ENCODE results near the gene PLBD2. TPM values are rescaled to one million over a fixed set of nuclear protein-coding genes. Genes with fewer than 3 reads are reported as not detected.

Gene PLBD2
- total RNA-seq, 1 donor from 2014 or later = 4.9 TPM

DNA sequence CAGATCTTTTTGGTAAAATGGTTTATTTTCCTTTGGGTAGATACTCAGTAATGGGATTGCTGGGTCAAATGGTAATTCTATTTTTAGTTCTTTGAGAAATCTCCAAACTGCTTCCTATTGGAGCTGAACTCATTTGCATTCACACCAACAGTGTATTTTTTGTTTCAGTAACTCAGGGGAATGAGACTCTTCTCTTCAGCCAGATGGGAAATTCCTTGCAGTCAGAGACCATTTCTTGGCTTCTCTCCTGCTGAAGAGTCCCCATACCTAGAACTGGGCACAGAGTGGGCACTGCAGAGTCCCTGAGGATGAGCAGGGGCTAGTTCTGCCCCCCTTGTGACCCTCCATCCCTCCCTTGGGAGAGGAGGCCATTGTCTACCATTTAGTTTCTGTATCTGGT lies 74.6 kb downstream of the PLBD2 start:
- TF ChIP-seq, protein P1, sequence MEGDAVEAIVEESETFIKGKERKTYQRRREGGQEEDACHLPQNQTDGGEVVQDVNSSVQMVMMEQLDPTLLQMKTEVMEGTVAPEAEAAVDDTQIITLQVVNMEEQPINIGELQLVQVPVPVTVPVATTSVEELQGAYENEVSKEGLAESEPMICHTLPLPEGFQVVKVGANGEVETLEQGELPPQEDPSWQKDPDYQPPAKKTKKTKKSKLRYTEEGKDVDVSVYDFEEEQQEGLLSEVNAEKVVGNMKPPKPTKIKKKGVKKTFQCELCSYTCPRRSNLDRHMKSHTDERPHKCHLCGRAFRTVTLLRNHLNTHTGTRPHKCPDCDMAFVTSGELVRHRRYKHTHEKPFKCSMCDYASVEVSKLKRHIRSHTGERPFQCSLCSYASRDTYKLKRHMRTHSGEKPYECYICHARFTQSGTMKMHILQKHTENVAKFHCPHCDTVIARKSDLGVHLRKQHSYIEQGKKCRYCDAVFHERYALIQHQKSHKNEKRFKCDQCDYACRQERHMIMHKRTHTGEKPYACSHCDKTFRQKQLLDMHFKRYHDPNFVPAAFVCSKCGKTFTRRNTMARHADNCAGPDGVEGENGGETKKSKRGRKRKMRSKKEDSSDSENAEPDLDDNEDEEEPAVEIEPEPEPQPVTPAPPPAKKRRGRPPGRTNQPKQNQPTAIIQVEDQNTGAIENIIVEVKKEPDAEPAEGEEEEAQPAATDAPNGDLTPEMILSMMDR (IDR thresholded peaks at IDR 0.05) = no peak
- no peak for TF ChIP-seq EZH2phosphoT487 (IDR thresholded peaks at IDR 0.05)
- TF ChIP-seq EZH2 (IDR thresholded peaks at IDR 0.05) = no peak
- H3K9me3 ChIP-seq (ENCODE audit: low read depth) = no peaks in the 10 kb centered on the region
- no peak overlapping the region for H3K4me3 ChIP-seq
- H3K27ac ChIP-seq = no peak overlapping the region
- no peaks in the 10 kb centered on the region for H3K4me1 ChIP-seq
- no peak overlapping the region for H3K27ac Mint-ChIP-seq
- H3K36me3 ChIP-seq = no peaks in the 10 kb centered on the region
- no peak overlapping the region for H3K9ac ChIP-seq
- H2AFZ ChIP-seq (replicated peaks) = no peak overlapping the region
- no peaks in the 10 kb centered on the region for H3K27me3 ChIP-seq
- no peaks in the 10 kb centered on the region for H3K36me3 Mint-ChIP-seq
- no peak overlapping the region for H3K4me2 ChIP-seq
- no peaks in the 10 kb centered on the region for H3F3A ChIP-seq (ENCODE audit: low read depth)
- H3K4me3 Mint-ChIP-seq = no peak overlapping the region
- H3K79me2 ChIP-seq (ENCODE audit: low read depth) = no peaks in the 10 kb centered on the region
- peaks cover 4% of the 10 kb centered on the region for H3K27me3 Mint-ChIP-seq (ENCODE audit: insufficient read depth, low read depth)
- H4K20me1 ChIP-seq (ENCODE audit: low read depth) = no peaks in the 10 kb centered on the region
- DNase-seq (ENCODE audit: low spot score) = no peak
- H3K4me1 Mint-ChIP-seq = no peaks in the 10 kb centered on the region
- H3K9me3 Mint-ChIP-seq = no peaks in the 10 kb centered on the region

DNA sequence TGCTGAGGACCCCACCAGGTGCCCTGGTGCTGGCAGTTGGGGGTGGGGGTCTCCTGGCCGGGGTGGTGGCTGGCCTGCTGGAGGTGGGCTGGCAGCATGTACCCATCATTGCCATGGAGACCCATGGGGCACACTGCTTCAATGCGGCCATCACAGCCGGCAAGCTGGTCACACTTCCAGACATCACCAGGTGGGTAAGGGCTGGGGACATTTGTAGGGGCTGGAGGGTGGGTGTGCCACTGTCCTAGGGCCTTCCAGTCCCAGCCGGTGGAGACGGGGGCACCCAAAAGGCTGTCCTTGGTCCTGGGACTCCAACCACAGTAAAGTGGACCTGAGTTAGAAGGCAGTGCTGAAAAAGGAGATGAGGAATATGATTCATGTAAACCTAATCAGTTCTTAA lies 77.0 kb downstream of the PLBD2 start:
- H3K79me2 ChIP-seq (ENCODE audit: low read depth) = no peaks in the 10 kb centered on the region
- H3K4me3 ChIP-seq = no peak overlapping the region
- H3K27ac ChIP-seq = no peak overlapping the region
- no peak for TF ChIP-seq EZH2 (IDR thresholded peaks at IDR 0.05)
- TF ChIP-seq EZH2phosphoT487 (IDR thresholded peaks at IDR 0.05) = no peak
- TF ChIP-seq, protein P1 (IDR thresholded peaks at IDR 0.05) = no peak
- no peak overlapping the region for H3K4me3 Mint-ChIP-seq
- H3F3A ChIP-seq (ENCODE audit: low read depth) = no peaks in the 10 kb centered on the region
- H3K9ac ChIP-seq = no peak overlapping the region
- no peaks in the 10 kb centered on the region for H3K9me3 Mint-ChIP-seq
- no peaks in the 10 kb centered on the region for H4K20me1 ChIP-seq (ENCODE audit: low read depth)
- peaks cover 2% of the 10 kb centered on the region for H3K27me3 Mint-ChIP-seq (ENCODE audit: insufficient read depth, low read depth)
- H3K4me1 ChIP-seq = no peaks in the 10 kb centered on the region
- H3K27ac Mint-ChIP-seq = no peak overlapping the region
- no peak for DNase-seq (ENCODE audit: low spot score)
- no peak overlapping the region for H3K4me2 ChIP-seq
- peaks cover 6% of the 10 kb centered on the region for H3K4me1 Mint-ChIP-seq
- H3K9me3 ChIP-seq (ENCODE audit: low read depth) = no peaks in the 10 kb centered on the region
- H2AFZ ChIP-seq (replicated peaks) = no peak overlapping the region
- no peaks in the 10 kb centered on the region for H3K36me3 ChIP-seq
- no peaks in the 10 kb centered on the region for H3K27me3 ChIP-seq
- no peaks in the 10 kb centered on the region for H3K36me3 Mint-ChIP-seq

DNA sequence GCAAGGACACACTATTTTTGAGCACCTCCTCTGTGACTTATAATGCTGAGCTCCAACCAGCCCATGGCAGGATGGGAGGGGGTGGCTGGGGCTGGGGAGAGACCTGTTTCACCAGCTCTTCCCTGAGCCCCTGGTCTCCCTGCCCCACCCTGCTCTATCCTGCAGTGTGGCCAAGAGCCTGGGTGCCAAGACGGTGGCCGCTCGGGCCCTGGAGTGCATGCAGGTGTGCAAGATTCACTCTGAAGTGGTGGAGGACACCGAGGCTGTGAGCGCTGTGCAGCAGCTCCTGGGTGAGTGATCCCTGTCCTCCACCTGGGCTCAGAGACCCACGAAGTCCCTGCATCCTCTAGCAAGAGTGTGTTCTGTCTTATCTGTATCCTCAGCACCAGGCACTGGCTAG lies 78.2 kb downstream of the PLBD2 start:
- no peak for DNase-seq (ENCODE audit: low spot score)
- H3K4me1 ChIP-seq = no peaks in the 10 kb centered on the region
- H3K27ac ChIP-seq = no peak overlapping the region
- H3K27me3 Mint-ChIP-seq (ENCODE audit: insufficient read depth, low read depth) = peaks cover 2% of the 10 kb centered on the region
- no peak overlapping the region for H2AFZ ChIP-seq (replicated peaks)
- no peaks in the 10 kb centered on the region for H3K9me3 ChIP-seq (ENCODE audit: low read depth)
- H3K4me1 Mint-ChIP-seq = peaks cover 6% of the 10 kb centered on the region
- H3K79me2 ChIP-seq (ENCODE audit: low read depth) = no peaks in the 10 kb centered on the region
- TF ChIP-seq EZH2 (IDR thresholded peaks at IDR 0.05) (no peak), EZH2phosphoT487 (IDR thresholded peaks at IDR 0.05) (no peak)
- TF ChIP-seq, protein P1 (IDR thresholded peaks at IDR 0.05) = no peak
- H3K4me3 ChIP-seq = no peak overlapping the region
- no peak overlapping the region for H3K4me2 ChIP-seq
- no peaks in the 10 kb centered on the region for H4K20me1 ChIP-seq (ENCODE audit: low read depth)
- no peaks in the 10 kb centered on the region for H3K36me3 Mint-ChIP-seq
- no peaks in the 10 kb centered on the region for H3K9me3 Mint-ChIP-seq
- no peak overlapping the region for H3K27ac Mint-ChIP-seq
- H3K27me3 ChIP-seq = no peaks in the 10 kb centered on the region
- H3K9ac ChIP-seq = no peak overlapping the region
- no peak overlapping the region for H3K4me3 Mint-ChIP-seq
- no peaks in the 10 kb centered on the region for H3K36me3 ChIP-seq
- H3F3A ChIP-seq (ENCODE audit: low read depth) = no peaks in the 10 kb centered on the region

Measured in neural progenitor cell (in vitro differentiated cells).